GM20000 (cell line): Measurements from ENCODE around the gene ZSWIM7.

ENCODE experiments used
- DNase-seq: peaks from one replicate; pipeline ENCODE4 v3.0.0; 2012; ENCODE audit warnings: low spot score
- TF ChIP-seq, protein P1 (sequence below): IDR thresholded peaks from 2 replicates; pipeline ENCODE4 v1.5.1; 2012; ENCODE audit warnings: mild to moderate bottlenecking, control low read depth; ENCODE audit errors: extremely low read depth, missing control alignments

Gene ZSWIM7, protein sequence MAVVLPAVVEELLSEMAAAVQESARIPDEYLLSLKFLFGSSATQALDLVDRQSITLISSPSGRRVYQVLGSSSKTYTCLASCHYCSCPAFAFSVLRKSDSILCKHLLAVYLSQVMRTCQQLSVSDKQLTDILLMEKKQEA

DNA sequence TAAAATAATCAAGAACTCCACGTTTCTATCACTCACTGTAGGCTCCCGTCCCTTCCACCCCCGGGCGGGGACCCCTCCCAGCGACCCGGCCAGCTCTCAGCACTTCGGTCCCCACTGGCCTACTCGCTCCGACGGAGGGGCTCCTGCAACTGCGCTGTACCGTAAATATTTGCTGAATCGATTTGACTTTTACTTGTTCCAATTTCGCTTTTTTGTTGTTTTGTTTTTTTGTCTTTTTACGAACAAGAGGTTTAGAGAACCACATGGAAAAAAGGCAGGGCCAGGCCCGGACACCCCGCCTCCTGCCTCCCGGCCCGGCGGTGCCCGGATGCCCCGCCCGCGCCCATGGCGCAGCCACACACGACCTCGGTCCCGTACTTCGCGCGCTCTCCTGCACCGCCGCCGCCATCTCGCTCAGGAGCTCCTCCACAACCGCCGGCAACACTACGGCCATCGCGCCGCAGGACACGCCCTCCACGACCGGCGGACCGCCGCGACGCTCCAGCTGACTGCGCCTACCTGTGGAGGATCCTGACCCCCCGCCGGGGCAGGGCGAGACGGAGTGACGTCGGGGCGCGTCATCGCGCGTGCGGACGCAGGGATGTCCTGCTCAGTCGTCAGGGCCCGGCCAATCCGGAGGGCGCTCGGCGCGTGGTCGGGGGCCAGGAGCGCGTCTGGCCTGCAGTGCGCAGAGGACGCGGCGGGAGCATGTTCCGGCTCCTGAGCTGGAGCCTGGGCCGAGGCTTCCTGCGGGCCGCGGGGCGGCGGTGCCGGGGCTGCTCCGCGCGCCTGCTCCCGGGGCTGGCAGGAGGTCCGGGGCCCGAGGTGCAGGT is at the start of gene ZSWIM7, which contains the start of gene TTC19:
TSS of gene ZSWIM7 (minus strand) at position 564 of the 833 bp plus-strand sequence. CDS start at position 454, 110 bp downstream.
TSS of gene TTC19 (plus strand) at position 684 of the 833 bp plus-strand sequence. CDS start at position 709, 25 bp downstream.
- TF ChIP-seq, protein P1, sequence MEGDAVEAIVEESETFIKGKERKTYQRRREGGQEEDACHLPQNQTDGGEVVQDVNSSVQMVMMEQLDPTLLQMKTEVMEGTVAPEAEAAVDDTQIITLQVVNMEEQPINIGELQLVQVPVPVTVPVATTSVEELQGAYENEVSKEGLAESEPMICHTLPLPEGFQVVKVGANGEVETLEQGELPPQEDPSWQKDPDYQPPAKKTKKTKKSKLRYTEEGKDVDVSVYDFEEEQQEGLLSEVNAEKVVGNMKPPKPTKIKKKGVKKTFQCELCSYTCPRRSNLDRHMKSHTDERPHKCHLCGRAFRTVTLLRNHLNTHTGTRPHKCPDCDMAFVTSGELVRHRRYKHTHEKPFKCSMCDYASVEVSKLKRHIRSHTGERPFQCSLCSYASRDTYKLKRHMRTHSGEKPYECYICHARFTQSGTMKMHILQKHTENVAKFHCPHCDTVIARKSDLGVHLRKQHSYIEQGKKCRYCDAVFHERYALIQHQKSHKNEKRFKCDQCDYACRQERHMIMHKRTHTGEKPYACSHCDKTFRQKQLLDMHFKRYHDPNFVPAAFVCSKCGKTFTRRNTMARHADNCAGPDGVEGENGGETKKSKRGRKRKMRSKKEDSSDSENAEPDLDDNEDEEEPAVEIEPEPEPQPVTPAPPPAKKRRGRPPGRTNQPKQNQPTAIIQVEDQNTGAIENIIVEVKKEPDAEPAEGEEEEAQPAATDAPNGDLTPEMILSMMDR, result peak; percentile 3
- DNase-seq, result peak; percentile 99

DNA sequence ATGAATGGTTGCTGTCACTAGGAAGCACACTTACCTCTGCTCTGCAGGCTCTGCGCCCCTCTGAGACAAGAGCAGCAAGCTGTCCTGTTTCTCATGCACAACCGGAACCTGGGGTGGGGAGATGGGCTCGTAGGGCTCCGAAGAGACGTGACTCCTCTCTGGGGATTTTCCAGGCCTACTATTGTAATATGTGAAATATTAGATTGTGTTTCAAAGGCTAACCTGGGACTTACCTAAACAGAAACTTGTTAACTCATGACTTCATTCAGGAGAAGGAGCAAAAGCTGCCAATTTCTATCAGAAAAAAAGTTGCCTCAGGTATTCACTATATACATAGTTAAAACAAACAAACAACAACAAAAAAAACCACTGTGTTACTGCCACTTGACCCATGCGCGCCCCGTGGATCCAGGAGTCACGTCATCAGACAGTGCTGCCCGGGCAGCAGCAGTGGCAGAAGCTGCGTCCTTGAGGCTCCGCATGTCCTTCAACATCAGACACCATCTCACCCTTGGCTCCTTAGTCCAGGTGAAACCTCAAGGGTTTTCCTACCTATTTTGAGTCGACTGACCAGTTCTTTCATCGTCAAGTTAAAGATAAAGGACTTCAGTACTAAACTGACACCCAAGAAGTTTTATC is 49.4 kb upstream of the ZSWIM7 start:
- TF ChIP-seq, protein P1, result no peak
- no peak for DNase-seq

DNA sequence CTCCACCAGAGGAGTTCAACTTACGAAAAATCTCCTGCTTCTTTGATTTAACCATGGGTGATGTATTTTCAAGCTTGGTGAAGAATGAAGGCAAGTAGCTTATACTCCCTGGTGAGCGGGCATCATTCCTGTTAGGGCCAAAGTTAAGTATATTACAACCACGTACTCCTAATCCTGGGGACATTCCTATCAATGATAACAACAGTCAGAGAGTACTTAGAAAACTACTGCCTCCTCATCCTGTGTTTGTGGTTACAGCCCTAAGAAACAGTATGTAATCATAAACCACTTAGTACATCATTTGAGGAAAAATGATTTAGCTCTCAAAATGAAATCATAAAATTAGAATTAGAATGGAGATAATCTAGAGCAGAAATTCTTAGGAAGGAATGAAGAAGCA is 47.5 kb upstream of the ZSWIM7 start:
- no peak for DNase-seq
- TF ChIP-seq, protein P1, result no peak

DNA sequence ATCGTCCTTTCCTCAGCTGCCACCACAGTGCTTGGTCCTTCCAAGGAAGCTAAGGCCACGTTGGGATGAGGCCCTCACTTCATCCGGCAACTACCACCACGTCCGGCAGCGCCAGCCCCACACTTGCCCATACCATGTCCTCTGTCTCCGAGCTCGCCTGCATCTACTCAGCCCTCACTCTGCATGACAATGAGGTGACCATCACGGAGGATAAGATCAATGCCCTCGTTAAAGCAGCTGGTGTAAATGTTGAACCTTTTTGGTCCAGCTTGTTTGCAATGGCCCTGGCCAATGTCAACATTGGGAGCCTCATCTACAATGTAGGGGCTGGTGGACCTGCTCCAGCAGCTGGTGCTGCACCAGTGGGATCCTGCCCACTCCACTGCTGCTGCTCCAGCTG is 45.0 kb upstream of the ZSWIM7 start:
- TF ChIP-seq, protein P1, result no peak
- no peak for DNase-seq

DNA sequence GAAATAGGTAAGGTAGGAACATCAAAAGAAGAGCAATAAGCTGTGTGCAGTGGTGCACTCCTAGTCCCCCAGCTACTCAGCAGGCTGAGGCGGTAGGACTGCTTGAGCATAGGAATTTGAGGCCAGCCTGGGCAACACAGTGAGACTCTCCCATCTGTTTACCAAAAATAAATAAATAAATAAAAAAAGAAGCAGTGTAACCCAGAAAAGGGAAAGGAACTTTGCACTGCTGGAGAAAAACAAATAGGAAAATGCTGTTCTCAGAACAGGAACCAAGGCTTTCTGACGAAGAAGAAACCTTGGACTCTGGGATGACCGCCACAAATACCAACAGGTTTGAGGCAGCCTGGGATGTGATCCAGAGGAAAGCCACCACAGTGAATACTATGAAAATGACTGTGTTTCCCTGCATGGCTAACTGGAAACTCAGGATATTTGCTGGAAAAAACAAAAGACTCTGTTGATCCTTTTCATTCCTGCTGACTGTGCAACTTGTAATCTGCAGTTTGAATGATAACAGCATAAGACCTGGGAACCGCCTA is 41.3 kb upstream of the ZSWIM7 start:
- TF ChIP-seq, protein P1, result no peak
- DNase-seq, result no peak

DNA sequence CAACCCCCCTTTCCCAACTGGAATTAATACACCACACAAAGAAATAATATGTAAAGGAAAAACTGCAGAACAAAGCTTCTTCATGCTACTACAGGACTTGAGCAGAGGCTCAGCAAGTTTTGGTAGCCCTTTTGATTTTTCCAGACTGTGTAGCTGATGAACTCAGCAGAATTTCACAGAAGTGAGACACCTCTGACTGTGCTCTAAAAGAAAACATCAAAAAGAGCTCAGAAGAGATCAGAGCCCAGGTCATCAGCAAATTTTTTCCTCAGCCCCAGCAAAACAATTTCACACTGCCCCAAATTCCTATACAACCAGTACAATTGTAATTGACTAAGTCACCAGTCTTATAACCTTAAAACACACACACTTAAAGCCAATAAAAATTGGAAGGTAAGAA is 38.1 kb upstream of the ZSWIM7 start:
- TF ChIP-seq, protein P1, result no peak
- no peak for DNase-seq
